ENCODE results near the gene MAIP1. TPM values are rescaled to one million over a fixed set of nuclear protein-coding genes. Genes with fewer than 3 reads are reported as not detected.

Gene MAIP1
- total and polyA plus RNA-seq, 5 donors = 15.7 to 20.7 (median 20.0) TPM

DNA sequence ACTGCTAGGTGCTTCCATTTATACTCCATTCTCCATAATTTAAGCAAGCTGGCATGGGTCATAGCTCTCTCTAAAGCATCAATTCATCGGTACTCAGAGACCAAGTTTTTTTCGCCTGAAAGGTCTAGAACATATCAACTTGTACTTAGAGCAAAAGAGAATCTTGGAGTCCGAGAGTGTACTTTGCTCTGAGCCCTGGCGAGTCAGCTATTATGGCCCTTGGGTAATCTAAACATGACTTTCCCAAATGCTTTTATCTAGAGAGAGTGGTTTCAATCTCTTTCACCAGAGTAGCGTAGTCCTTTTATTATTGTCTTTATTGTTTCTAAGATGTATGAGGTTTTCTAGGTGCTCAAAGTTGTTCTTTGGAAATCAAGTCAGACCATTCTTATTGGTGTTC, 34.4 kb downstream of the MAIP1 start:
- Histone ChIP-seq H3K4me3 (ENCODE audit: low read length) (no peak overlapping the region), H3K9me3 (ENCODE audit: control insufficient read depth, low read length) (no peaks in the 10 kb centered on the region), H3K27me3 (ENCODE audit: control insufficient read depth, insufficient read depth) (no peaks in the 10 kb centered on the region), H3K4me1 (ENCODE audit: control insufficient read depth, insufficient read depth, low read length) (peaks cover 3% of the 10 kb centered on the region), H3K27ac (ENCODE audit: low read length) (no peak overlapping the region)
- 98% methylated on average over 5 of the region's 5 CpGs for WGBS
- intact Hi-C loops (cut with DNase I) = loop anchor here in 2 of 4 donors (10.0 kb wide), 1 partner anchor 315 kb away; the partner anchor contains the start of gene SPATS2L (in 2 of the 2)
- ATAC-seq (no peak), DNase-seq (no peak)

DNA sequence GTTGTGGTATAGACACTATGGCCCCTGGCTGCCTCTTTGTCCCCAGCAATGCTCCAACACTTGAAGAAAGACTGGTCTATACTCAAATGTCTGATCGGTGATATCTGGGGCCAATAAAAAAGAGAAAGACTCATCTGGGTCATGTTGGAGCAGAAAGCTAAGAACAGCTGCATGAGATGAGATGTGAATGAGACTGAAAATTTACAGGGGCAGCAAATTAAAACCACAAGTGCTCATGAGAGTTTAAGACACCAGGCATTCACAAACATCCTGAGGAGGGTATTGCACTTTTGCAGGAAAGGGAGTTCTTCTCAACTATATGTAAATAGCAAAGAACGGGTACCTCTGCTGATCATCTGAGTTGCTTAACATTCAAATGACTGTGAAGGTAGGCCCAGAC, 36.3 kb downstream of the MAIP1 start:
- peaks cover 3% of the 10 kb centered on the region for H3K4me1 ChIP-seq (ENCODE audit: control insufficient read depth, insufficient read depth, low read length)
- H3K27me3 ChIP-seq (ENCODE audit: control insufficient read depth, insufficient read depth) = no peaks in the 10 kb centered on the region
- intact Hi-C loops (cut with DNase I) = loop anchor here in 1 of 4 donors (10.0 kb wide), 1 partner anchor 313 kb away; the partner anchor contains the start of gene SPATS2L
- 90% methylated on average over 2 of the region's 2 CpGs for WGBS
- H3K9me3 ChIP-seq (ENCODE audit: control insufficient read depth, low read length) = no peaks in the 10 kb centered on the region
- no peak overlapping the region for H3K27ac ChIP-seq (ENCODE audit: low read length)
- no peak for ATAC-seq
- H3K4me3 ChIP-seq (ENCODE audit: low read length) = no peak overlapping the region
- DNase-seq = no peak

DNA sequence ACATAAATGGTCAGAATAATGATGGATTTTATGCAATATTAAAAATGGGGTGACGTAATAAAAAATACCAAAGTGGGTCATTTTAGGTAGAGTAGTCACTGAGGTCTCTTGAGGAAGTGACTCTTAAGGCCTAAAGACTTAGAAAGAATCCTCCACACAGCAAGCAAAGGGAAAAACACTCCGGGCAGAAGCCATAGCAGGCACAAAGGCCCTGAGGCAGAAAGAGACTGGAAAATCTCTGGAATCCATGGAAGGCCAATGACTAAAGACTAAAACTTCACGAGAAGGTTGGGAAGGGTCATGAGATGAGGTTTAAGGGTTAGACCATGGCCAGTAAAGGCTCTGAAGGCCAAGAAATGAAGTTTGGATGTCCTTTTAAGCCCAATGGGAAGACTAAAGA, 36.9 kb downstream of the MAIP1 start:
- intact Hi-C loops (cut with DNase I) = loop anchor here in 1 of 4 donors (10.0 kb wide), 1 partner anchor 313 kb away; the partner anchor contains the start of gene SPATS2L
- no peak for ATAC-seq
- 92% methylated on average over 3 of the region's 3 CpGs for WGBS
- Histone ChIP-seq H3K9me3 (ENCODE audit: control insufficient read depth, low read length) (no peaks in the 10 kb centered on the region), H3K4me3 (ENCODE audit: low read length) (no peak overlapping the region), H3K4me1 (ENCODE audit: control insufficient read depth, insufficient read depth, low read length) (peaks cover 3% of the 10 kb centered on the region), H3K27me3 (ENCODE audit: control insufficient read depth, insufficient read depth) (no peaks in the 10 kb centered on the region), H3K27ac (ENCODE audit: low read length) (no peak overlapping the region)
- no peak for DNase-seq

DNA sequence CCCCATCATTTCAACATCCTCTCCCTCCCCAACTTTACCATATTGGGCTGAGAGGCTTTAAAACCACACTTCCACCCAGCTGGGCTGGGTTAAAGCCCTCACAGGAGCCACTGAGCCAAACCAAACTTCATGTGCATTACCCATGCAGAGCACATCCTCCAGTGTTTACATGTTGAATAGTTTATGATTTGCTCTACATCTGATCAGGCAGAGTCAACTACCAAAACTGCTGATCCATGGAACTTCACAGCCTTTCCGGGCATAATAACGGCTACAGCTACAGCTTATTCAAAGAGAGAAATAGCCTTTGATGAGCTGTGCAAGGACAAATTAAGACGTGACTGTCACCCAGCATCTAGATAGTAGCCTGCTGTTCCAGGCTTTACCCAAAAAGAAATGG, 39.0 kb downstream of the MAIP1 start:
- DNase-seq (no peak), ATAC-seq (no peak)
- H3K4me1 ChIP-seq (ENCODE audit: control insufficient read depth, insufficient read depth, low read length) = no peaks in the 10 kb centered on the region
- intact Hi-C loops (cut with DNase I) = loop anchor here in 1 of 4 donors (10.0 kb wide), 1 partner anchor 310 kb away; the partner anchor contains the start of gene SPATS2L
- no peaks in the 10 kb centered on the region for H3K9me3 ChIP-seq (ENCODE audit: control insufficient read depth, low read length)
- WGBS = 91% methylated on average over 3 of the region's 3 CpGs
- no peak overlapping the region for H3K27ac ChIP-seq (ENCODE audit: low read length)
- H3K27me3 ChIP-seq (ENCODE audit: control insufficient read depth, insufficient read depth) = no peaks in the 10 kb centered on the region
- no peak overlapping the region for H3K4me3 ChIP-seq (ENCODE audit: low read length)

DNA sequence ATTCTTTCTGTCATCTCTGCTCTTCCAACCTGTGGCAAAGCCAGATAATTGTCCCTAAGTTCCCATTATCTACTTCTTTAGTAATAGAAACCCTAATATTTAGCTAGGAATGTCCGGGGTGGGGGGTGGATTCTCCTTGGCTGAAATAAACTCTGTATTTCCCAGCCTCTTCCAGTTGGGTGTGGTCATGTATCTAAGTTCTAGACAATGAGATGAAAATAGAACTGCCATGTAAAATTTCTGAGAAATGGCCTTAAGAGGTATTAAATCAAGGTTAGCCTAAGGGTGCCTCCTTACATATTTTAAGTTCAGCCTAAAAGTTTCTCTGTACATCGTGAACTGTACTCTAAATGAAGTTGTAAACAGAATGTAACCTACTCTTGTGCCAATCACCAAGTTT, 39.5 kb downstream of the MAIP1 start:
- ATAC-seq (no peak), DNase-seq (no peak)
- intact Hi-C loops (cut with DNase I) = loop anchor here in 1 of 4 donors (10.0 kb wide), 1 partner anchor 310 kb away; the partner anchor contains the start of gene SPATS2L
- H3K27me3 ChIP-seq (ENCODE audit: control insufficient read depth, insufficient read depth) = no peaks in the 10 kb centered on the region
- WGBS = 85% methylated on average over 2 of the region's 2 CpGs
- no peak overlapping the region for H3K27ac ChIP-seq (ENCODE audit: low read length)
- H3K9me3 ChIP-seq (ENCODE audit: control insufficient read depth, low read length) = no peaks in the 10 kb centered on the region
- H3K4me1 ChIP-seq (ENCODE audit: control insufficient read depth, insufficient read depth, low read length) = no peaks in the 10 kb centered on the region
- no peak overlapping the region for H3K4me3 ChIP-seq (ENCODE audit: low read length)

GRCh38 chr2:199997296-199997695, 41.9 kb downstream of the MAIP1 start:
- WGBS = 72% methylated on average over 3 of the region's 3 CpGs
- Histone ChIP-seq H3K4me3 (ENCODE audit: low read length) (no peak overlapping the region), H3K27me3 (ENCODE audit: control insufficient read depth, insufficient read depth) (no peaks in the 10 kb centered on the region), H3K27ac (ENCODE audit: low read length) (no peak overlapping the region), H3K4me1 (ENCODE audit: control insufficient read depth, insufficient read depth, low read length) (no peaks in the 10 kb centered on the region), H3K9me3 (ENCODE audit: control insufficient read depth, low read length) (no peaks in the 10 kb centered on the region)
- ATAC-seq (peak in 1 of 2 donors; percentile 28), DNase-seq (no peak)
- intact Hi-C loops (cut with DNase I) = loop anchor here in 1 of 4 donors (10.0 kb wide), 1 partner anchor 308 kb away; the partner anchor contains the start of gene SPATS2L

GRCh38 chr2:199999166-199999565, 43.8 kb downstream of the MAIP1 start:
- no peaks in the 10 kb centered on the region for H3K9me3 ChIP-seq (ENCODE audit: control insufficient read depth, low read length)
- WGBS = 94% methylated on average over 4 of the region's 4 CpGs
- no peaks in the 10 kb centered on the region for H3K27me3 ChIP-seq (ENCODE audit: control insufficient read depth, insufficient read depth)
- H3K4me3 ChIP-seq (ENCODE audit: low read length) = no peak overlapping the region
- no peaks in the 10 kb centered on the region for H3K4me1 ChIP-seq (ENCODE audit: control insufficient read depth, insufficient read depth, low read length)
- no peak overlapping the region for H3K27ac ChIP-seq (ENCODE audit: low read length)
- intact Hi-C loops (cut with DNase I) = loop anchor here in 1 of 4 donors (10.0 kb wide), 1 partner anchor 306 kb away; the partner anchor contains the start of gene SPATS2L
- DNase-seq (no peak), ATAC-seq (no peak)

DNA sequence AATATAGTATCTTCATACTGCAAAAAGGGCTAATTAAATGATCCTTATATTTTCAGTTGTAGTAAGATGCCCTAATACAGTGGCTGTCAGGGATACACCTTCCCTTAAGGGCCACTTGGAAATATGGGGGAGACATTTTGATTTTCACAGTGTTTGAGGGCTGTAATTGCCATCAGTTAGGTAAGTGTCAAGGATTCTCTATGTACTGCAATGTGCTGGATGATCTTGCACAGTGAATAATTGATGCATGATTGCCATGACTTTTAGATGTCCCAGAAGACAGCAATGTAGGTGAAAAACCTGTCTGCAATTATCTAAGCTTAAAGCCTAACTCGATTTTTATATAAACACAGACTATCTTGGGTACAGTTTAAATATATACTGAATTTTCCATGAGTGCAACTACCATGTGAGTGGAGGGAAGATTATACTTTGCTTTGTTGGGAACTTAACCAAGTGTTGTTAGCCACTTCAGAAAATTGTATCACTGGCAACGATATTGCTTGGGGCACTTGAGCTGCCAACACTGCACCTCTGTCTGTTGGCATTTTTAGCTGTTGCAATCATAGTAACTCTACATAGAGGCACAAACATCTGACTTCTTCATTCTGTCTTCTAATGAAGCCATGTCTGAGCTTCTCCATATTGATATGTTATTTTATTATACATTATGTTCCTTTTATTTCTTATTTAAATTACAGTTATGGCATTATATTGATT, 45.2 kb downstream of the MAIP1 start:
- H3K27ac ChIP-seq (ENCODE audit: low read length) = no peak overlapping the region
- 45% methylated on average over 2 of the region's 2 CpGs for WGBS
- intact Hi-C loops (cut with DNase I) = no loop called here
- H3K9me3 ChIP-seq (ENCODE audit: control insufficient read depth, low read length) = no peaks in the 10 kb centered on the region
- no peaks in the 10 kb centered on the region for H3K4me1 ChIP-seq (ENCODE audit: control insufficient read depth, insufficient read depth, low read length)
- H3K27me3 ChIP-seq (ENCODE audit: control insufficient read depth, insufficient read depth) = no peaks in the 10 kb centered on the region
- no peak for DNase-seq
- H3K4me3 ChIP-seq (ENCODE audit: low read length) = no peak overlapping the region
- peak; percentile 81 to 84 for ATAC-seq

DNA sequence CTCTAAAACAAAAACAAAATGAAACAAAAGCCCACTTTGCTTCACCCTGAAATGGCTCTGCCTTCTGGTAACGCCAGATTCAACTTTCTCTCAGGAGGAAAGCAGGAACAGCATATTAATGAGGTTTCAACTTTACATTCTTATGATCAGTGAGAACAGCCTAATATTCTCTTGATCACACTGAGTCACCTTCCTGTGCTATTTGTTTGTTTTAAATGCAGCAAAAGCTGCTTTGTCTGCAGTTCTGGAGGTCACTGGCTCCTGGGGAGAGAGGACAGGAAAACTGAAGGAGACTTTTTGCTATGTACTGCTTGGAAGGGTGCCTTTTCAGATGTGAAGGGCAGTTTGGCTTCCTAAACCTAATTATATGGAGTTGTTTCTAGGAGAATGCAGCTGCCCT, 48.1 kb downstream of the MAIP1 start:
- WGBS = 69% methylated on average over 1 of the region's 1 CpG
- DNase-seq (no peak), ATAC-seq (no peak)
- H3K4me3 ChIP-seq (ENCODE audit: low read length) = no peak overlapping the region
- intact Hi-C loops (cut with DNase I) = no loop called here
- H3K27me3 ChIP-seq (ENCODE audit: control insufficient read depth, insufficient read depth) = no peaks in the 10 kb centered on the region
- H3K4me1 ChIP-seq (ENCODE audit: control insufficient read depth, insufficient read depth, low read length) = no peaks in the 10 kb centered on the region
- H3K9me3 ChIP-seq (ENCODE audit: control insufficient read depth, low read length) = no peaks in the 10 kb centered on the region
- no peak overlapping the region for H3K27ac ChIP-seq (ENCODE audit: low read length)

- intact Hi-C loops (cut with DNase I) = no loop called here
Observed at GRCh38 chr2:200005675-200006074, 50.3 kb downstream of the MAIP1 start.

DNA sequence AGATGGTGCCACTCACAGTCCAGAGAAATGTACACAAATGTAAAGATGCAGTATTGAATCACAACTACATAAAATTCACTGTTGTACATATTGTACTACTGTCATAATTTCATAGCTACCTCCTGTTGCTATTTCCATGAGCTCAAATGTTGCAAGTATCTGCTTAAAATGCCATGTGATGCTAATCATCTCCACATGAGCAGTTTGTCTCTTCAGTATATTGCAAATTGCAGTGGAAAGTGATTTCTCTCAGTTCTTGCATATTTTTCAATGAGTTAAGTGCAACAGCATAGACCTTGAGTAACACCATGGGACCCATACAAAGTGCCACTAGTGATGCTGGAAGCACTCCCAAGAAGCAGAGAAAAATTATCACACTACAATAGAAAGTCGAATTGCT, 51.9 kb downstream of the MAIP1 start:
- DNase-seq (no peak), ATAC-seq (no peak)
- intact Hi-C loops (cut with DNase I) = no loop called here
- Histone ChIP-seq H3K27me3 (ENCODE audit: control insufficient read depth, insufficient read depth) (no peaks in the 10 kb centered on the region), H3K9me3 (ENCODE audit: control insufficient read depth, low read length) (no peaks in the 10 kb centered on the region), H3K4me3 (ENCODE audit: low read length) (no peak overlapping the region), H3K4me1 (ENCODE audit: control insufficient read depth, insufficient read depth, low read length) (no peaks in the 10 kb centered on the region), H3K27ac (ENCODE audit: low read length) (no peak overlapping the region)
- WGBS = 79% methylated on average over 1 of the region's 1 CpG

More at GRCh38 chr2:200005675-200006074, 50.3 kb downstream of the MAIP1 start:
- Histone ChIP-seq H3K9me3 (ENCODE audit: control insufficient read depth, low read length) (no peaks in the 10 kb centered on the region), H3K27ac (ENCODE audit: low read length) (no peak overlapping the region), H3K27me3 (ENCODE audit: control insufficient read depth, insufficient read depth) (no peaks in the 10 kb centered on the region), H3K4me1 (ENCODE audit: control insufficient read depth, insufficient read depth, low read length) (no peaks in the 10 kb centered on the region), H3K4me3 (ENCODE audit: low read length) (no peak overlapping the region)
- DNase-seq = no peak
- ATAC-seq = no peak
